ENCODE measurements around the gene CCR5AS.

Gene CCR5AS

GRCh38 chr3:46354984-46355383 is 51.9 kb downstream of the CCR5AS start:
- no peaks in the 10 kb centered on the region for H3K36me3 ChIP-seq (ENCODE audit: insufficient read depth, low read length)
- H3K9me3 ChIP-seq (ENCODE audit: low read length), result no peaks in the 10 kb centered on the region
- no peak overlapping the region for H2AFZ ChIP-seq (ENCODE audit: low read depth, low read length)
- no peaks in the 10 kb centered on the region for H4K20me1 ChIP-seq (ENCODE audit: insufficient read depth)
- no peaks in the 10 kb centered on the region for H3K27me3 ChIP-seq (ENCODE audit: insufficient read depth, low read depth, low read length)
- no peak overlapping the region for H3K27ac ChIP-seq (ENCODE audit: low read length)
- H3K4me2 ChIP-seq (ENCODE audit: low read length), result no peak overlapping the region
- no peak overlapping the region for H3K9ac ChIP-seq (ENCODE audit: low read length)
- H3K79me2 ChIP-seq (replicated peaks; ENCODE audit: insufficient read depth, low read length), result no peaks in the 10 kb centered on the region
- no peaks in the 10 kb centered on the region for H3K9me2 ChIP-seq (ENCODE audit: insufficient read depth, low read length)
- H3K4me3 ChIP-seq (ENCODE audit: low read length), result no peak overlapping the region
- no peaks in the 10 kb centered on the region for H3F3A ChIP-seq (ENCODE audit: insufficient read depth, low read length, poor library complexity, severe bottlenecking)
- TF ChIP-seq MXI1 (conservative IDR thresholded peaks at IDR 0.05; ENCODE audit: poor library complexity, severe bottlenecking) (no peak), TAF1 (IDR thresholded peaks at IDR 0.05; ENCODE audit: low read depth) (no peak), EZH2 (IDR thresholded peaks at IDR 0.05; ENCODE audit: borderline replicate concordance, insufficient read depth, low read length, poor library complexity, severe bottlenecking) (no peak), SMC3 (conservative IDR thresholded peaks at IDR 0.05; ENCODE audit: poor library complexity) (no peak), EP300 (conservative IDR thresholded peaks at IDR 0.05; ENCODE audit: poor library complexity, severe bottlenecking) (no peak), RAD21 (conservative IDR thresholded peaks at IDR 0.05) (no peak), POLR2AphosphoS5 (IDR thresholded peaks at IDR 0.05) (no peak)
- TF ChIP-seq, protein P1, sequence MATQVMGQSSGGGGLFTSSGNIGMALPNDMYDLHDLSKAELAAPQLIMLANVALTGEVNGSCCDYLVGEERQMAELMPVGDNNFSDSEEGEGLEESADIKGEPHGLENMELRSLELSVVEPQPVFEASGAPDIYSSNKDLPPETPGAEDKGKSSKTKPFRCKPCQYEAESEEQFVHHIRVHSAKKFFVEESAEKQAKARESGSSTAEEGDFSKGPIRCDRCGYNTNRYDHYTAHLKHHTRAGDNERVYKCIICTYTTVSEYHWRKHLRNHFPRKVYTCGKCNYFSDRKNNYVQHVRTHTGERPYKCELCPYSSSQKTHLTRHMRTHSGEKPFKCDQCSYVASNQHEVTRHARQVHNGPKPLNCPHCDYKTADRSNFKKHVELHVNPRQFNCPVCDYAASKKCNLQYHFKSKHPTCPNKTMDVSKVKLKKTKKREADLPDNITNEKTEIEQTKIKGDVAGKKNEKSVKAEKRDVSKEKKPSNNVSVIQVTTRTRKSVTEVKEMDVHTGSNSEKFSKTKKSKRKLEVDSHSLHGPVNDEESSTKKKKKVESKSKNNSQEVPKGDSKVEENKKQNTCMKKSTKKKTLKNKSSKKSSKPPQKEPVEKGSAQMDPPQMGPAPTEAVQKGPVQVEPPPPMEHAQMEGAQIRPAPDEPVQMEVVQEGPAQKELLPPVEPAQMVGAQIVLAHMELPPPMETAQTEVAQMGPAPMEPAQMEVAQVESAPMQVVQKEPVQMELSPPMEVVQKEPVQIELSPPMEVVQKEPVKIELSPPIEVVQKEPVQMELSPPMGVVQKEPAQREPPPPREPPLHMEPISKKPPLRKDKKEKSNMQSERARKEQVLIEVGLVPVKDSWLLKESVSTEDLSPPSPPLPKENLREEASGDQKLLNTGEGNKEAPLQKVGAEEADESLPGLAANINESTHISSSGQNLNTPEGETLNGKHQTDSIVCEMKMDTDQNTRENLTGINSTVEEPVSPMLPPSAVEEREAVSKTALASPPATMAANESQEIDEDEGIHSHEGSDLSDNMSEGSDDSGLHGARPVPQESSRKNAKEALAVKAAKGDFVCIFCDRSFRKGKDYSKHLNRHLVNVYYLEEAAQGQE (IDR thresholded peaks at IDR 0.05; ENCODE audit: borderline replicate concordance), result no peak
- TF ChIP-seq, protein P2, sequence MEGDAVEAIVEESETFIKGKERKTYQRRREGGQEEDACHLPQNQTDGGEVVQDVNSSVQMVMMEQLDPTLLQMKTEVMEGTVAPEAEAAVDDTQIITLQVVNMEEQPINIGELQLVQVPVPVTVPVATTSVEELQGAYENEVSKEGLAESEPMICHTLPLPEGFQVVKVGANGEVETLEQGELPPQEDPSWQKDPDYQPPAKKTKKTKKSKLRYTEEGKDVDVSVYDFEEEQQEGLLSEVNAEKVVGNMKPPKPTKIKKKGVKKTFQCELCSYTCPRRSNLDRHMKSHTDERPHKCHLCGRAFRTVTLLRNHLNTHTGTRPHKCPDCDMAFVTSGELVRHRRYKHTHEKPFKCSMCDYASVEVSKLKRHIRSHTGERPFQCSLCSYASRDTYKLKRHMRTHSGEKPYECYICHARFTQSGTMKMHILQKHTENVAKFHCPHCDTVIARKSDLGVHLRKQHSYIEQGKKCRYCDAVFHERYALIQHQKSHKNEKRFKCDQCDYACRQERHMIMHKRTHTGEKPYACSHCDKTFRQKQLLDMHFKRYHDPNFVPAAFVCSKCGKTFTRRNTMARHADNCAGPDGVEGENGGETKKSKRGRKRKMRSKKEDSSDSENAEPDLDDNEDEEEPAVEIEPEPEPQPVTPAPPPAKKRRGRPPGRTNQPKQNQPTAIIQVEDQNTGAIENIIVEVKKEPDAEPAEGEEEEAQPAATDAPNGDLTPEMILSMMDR (IDR thresholded peaks at IDR 0.05; ENCODE audit: poor library complexity, severe bottlenecking), result no peak

DNA sequence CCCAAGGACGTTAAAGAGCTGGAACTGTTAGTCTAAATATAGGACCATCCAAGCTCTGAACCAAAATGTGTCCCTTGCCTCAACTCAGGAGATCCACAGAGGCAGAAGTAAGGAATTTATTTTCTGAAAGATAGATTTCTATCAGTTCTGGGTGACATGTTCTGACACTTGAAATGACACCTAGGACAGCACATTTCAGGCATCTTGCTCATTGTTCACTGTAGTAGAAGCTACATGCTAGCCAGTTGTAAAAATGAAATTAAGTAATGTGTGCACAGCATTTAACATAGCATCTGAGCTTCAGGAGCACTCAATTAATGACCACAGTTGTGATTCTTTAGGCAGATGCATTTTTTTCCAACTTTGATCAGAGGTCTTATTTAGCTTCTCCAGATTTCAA is 52.4 kb downstream of the CCR5AS start:
- H3K4me2 ChIP-seq (ENCODE audit: low read length), result no peak overlapping the region
- H3K4me3 ChIP-seq (ENCODE audit: low read length), result no peak overlapping the region
- no peak overlapping the region for H3K27ac ChIP-seq (ENCODE audit: low read length)
- no peak overlapping the region for H3K9ac ChIP-seq (ENCODE audit: low read length)
- no peaks in the 10 kb centered on the region for H3K9me2 ChIP-seq (ENCODE audit: insufficient read depth, low read length)
- no peaks in the 10 kb centered on the region for H3K79me2 ChIP-seq (replicated peaks; ENCODE audit: insufficient read depth, low read length)
- H4K20me1 ChIP-seq (ENCODE audit: insufficient read depth), result no peaks in the 10 kb centered on the region
- H3F3A ChIP-seq (ENCODE audit: insufficient read depth, low read length, poor library complexity, severe bottlenecking), result no peaks in the 10 kb centered on the region
- no peaks in the 10 kb centered on the region for H3K27me3 ChIP-seq (ENCODE audit: insufficient read depth, low read depth, low read length)
- no peaks in the 10 kb centered on the region for H3K9me3 ChIP-seq (ENCODE audit: low read length)
- no peaks in the 10 kb centered on the region for H3K36me3 ChIP-seq (ENCODE audit: insufficient read depth, low read length)
- TF ChIP-seq, protein P1 (IDR thresholded peaks at IDR 0.05; ENCODE audit: borderline replicate concordance), result no peak
- TF ChIP-seq EP300 (conservative IDR thresholded peaks at IDR 0.05; ENCODE audit: poor library complexity, severe bottlenecking) (no peak), RAD21 (conservative IDR thresholded peaks at IDR 0.05) (no peak), SMC3 (conservative IDR thresholded peaks at IDR 0.05; ENCODE audit: poor library complexity) (no peak)
- H2AFZ ChIP-seq (ENCODE audit: low read depth, low read length), result no peak overlapping the region
